ENCODE measurements around the gene KRTAP23-1. TPM values are rescaled to one million over a fixed set of nuclear protein-coding genes. Genes with fewer than 3 reads are reported as not detected.

Gene KRTAP23-1
- total and polyA plus RNA-seq, 2 of the 8 experiments (the other 6 are each of a cell fraction or from before 2014, with no cell fraction given) = not detected

GRCh38 chr21:30320215-30320614 lies 28.2 kb downstream of the KRTAP23-1 start, which contains the start of gene KRTAP26-1:
KRTAP26-1 (minus strand) TSS chr21:30320315; CDS start chr21:30320035, 280 bp downstream.
- no peak for TF ChIP-seq POU5F1 (IDR thresholded peaks at IDR 0.05; ENCODE audit: low read depth, low read length)
- no peak for TF ChIP-seq CBX8 (IDR thresholded peaks at IDR 0.05; ENCODE audit: borderline replicate concordance, low read depth, low read length)
- TF ChIP-seq KDM1A (IDR thresholded peaks at IDR 0.05; ENCODE audit: borderline replicate concordance, low read length) = no peak
- TF ChIP-seq CBX5 (IDR thresholded peaks at IDR 0.05; ENCODE audit: low read depth, low read length) = no peak
- TF ChIP-seq TEAD4 (IDR thresholded peaks at IDR 0.05; ENCODE audit: low read depth, low read length) = no peak
- TF ChIP-seq CREB1 (IDR thresholded peaks at IDR 0.05) = no peak
- TF ChIP-seq TCF12 (IDR thresholded peaks at IDR 0.05; ENCODE audit: low read depth, low read length) = no peak
- no peak for TF ChIP-seq RAD21 (IDR thresholded peaks at IDR 0.05 in 1 of 2, conservative IDR thresholded peaks at IDR 0.05 in 1 of 2; ENCODE audit: low read depth in 2 of 2, low read length in 2 of 2)
- TF ChIP-seq GABPA (IDR thresholded peaks at IDR 0.05; ENCODE audit: borderline replicate concordance, insufficient read depth, low read length) = no peak
- no peak for TF ChIP-seq BRCA1 (IDR thresholded peaks at IDR 0.05; ENCODE audit: low read depth, low read length)
- no peak for TF ChIP-seq BACH1 (IDR thresholded peaks at IDR 0.05; ENCODE audit: low read length)
- no peak for TF ChIP-seq ASH2L (IDR thresholded peaks at IDR 0.05; ENCODE audit: low read length)
- no peak for TF ChIP-seq E2F6 (IDR thresholded peaks at IDR 0.05)
- TF ChIP-seq HDAC2 (IDR thresholded peaks at IDR 0.05; ENCODE audit: borderline replicate concordance in 1 of 2, low read depth in 2 of 2, low read length in 2 of 2) = no peak
- Histone ChIP-seq H3K9ac (replicated peaks in 1 of 4; ENCODE audit: extremely low read depth in 1 of 4, low read depth in 3 of 4, low read length in 3 of 4) (no peak within 1 kb of the TSS), H3K4me2 (ENCODE audit: insufficient read depth in 1 of 2, low read depth in 2 of 2, low read length in 2 of 2) (no peak within 1 kb of the TSS), H2BK12ac (ENCODE audit: low read depth, low read length) (no peak within 1 kb of the TSS), H3K79me1 (ENCODE audit: low read depth, low read length) (no peaks in the 10 kb centered on the region), H3K27ac (ENCODE audit: low read depth, low read length) (no peak within 1 kb of the TSS; the same call in 1 of the 2 replicates), H3K27me3 (replicated peaks in 1 of 4; ENCODE audit: control insufficient read depth in 3 of 4, extremely low read depth in 1 of 4, insufficient read depth in 3 of 4, low read length in 3 of 4) (no peaks in the 10 kb centered on the region), H2BK20ac (ENCODE audit: low read length) (no peak within 1 kb of the TSS), H3K4me1 (replicated peaks in 1 of 4; ENCODE audit: control insufficient read depth in 3 of 4, insufficient read depth in 4 of 4, low read length in 3 of 4) (no peaks in the 10 kb centered on the region), H3K14ac (ENCODE audit: insufficient read length) (no peak within 1 kb of the TSS), H3K56ac (replicated peaks; ENCODE audit: insufficient read length, low read depth, low read length) (no peak within 1 kb of the TSS), H3K18ac (ENCODE audit: extremely low read depth, low read length) (no peak within 1 kb of the TSS), H2AFZ (ENCODE audit: low read length) (no peak within 1 kb of the TSS), H3K79me2 (ENCODE audit: control insufficient read depth in 1 of 2, insufficient read depth in 2 of 2, low read length in 2 of 2) (no peaks in the 10 kb centered on the region), H3K4ac (replicated peaks; ENCODE audit: insufficient read length, low read depth, low read length) (no peak within 1 kb of the TSS), H2BK15ac (ENCODE audit: low read length) (no peak within 1 kb of the TSS), H4K8ac (ENCODE audit: extremely low read depth, insufficient read depth, low read length) (no peak within 1 kb of the TSS), H3K23ac (ENCODE audit: insufficient read length) (no peak within 1 kb of the TSS), H4K5ac (ENCODE audit: insufficient read length, low read depth, low read length) (no peak within 1 kb of the TSS), H2BK5ac (ENCODE audit: low read depth, low read length) (no peak within 1 kb of the TSS), H2AK5ac (ENCODE audit: low read depth, low read length) (no peak within 1 kb of the TSS), H3K4me3 (ENCODE audit: extremely low read depth in 1 of 4, insufficient read depth in 2 of 4, low read depth in 3 of 4, low read length in 4 of 4) (no peak within 1 kb of the TSS), H2BK120ac (replicated peaks; ENCODE audit: low read depth, low read length) (no peak within 1 kb of the TSS), H3K36me3 (ENCODE audit: control insufficient read depth in 2 of 4, insufficient read depth in 4 of 4, low read length in 3 of 4) (no peaks in the 10 kb centered on the region), H3K9me3 (ENCODE audit: insufficient read depth in 2 of 2, low read depth in 1 of 2, low read length in 1 of 2) (no peaks in the 10 kb centered on the region), H4K91ac (replicated peaks; ENCODE audit: insufficient read length, low read length) (no peak within 1 kb of the TSS), H4K20me1 (replicated peaks in 1 of 2; ENCODE audit: control insufficient read depth in 1 of 2, insufficient read depth in 2 of 2, low read length in 2 of 2) (no peaks in the 10 kb centered on the region), H3K23me2 (ENCODE audit: low read depth, low read length) (no peaks in the 10 kb centered on the region)
- FAIRE-seq = no peak
- WGBS, 2 experiments (ENCODE audit: extremely low coverage in 1 of 2, insufficient coverage in 1 of 2, insufficient read length in 1 of 2, insufficient replicate concordance in 2 of 2, low coverage in 1 of 2, low lambda C conversion rate in 2 of 2, missing lambda C conversion rate in 1 of 2) = 89% methylated on average over 2 of the region's 2 CpGs; no CpG with 5 or more reads in 1 of the 2 experiments
- POLR2A ChIA-PET (ENCODE audit: partially characterized antibody) = no interaction called here
- CTCF ChIA-PET (ENCODE audit: partially characterized antibody) = no interaction called here
- no peak for DNase-seq (ENCODE audit: low read depth in 1 of 2, low spot score in 2 of 2)

All from H1 (cell line).